Transverse colon (tissue), 4 donors: ENCODE results near the gene ZBTB48. TPM values are rescaled to one million over a fixed set of nuclear protein-coding genes. Genes with fewer than 3 reads are reported as not detected.

Source experiments
- DNase-seq: peaks from one replicate; pipeline ENCODE4 v3.0.0-alpha.2; 2019
- H3K27ac ChIP-seq, 4 donors: fragments of 200-600 bp; sonication (generic); 2 replicates each; pipeline ENCODE4 v1.5.1; 2016 to 2018; ENCODE audit warnings: inconsistent platforms in 4 of 4
- H3K27me3 ChIP-seq: fragments of 200-600 bp; sonication (generic); 2 replicates; pipeline ENCODE4 v1.5.1; 2017; ENCODE audit warnings: inconsistent platforms
- H3K36me3 ChIP-seq, 4 donors: fragments of 200-600 bp; sonication (generic); 2 replicates each; pipeline ENCODE4 v1.5.1; 2017 to 2019; ENCODE audit warnings: inconsistent platforms in 4 of 4
- H3K4me1 ChIP-seq, 4 donors: fragments of 200-600 bp; sonication (generic); 2 replicates each; pipeline ENCODE4 v1.5.1; 2017 to 2020; ENCODE audit warnings: inconsistent platforms in 4 of 4
- H3K4me3 ChIP-seq, 4 donors: fragments of 200-600 bp; sonication (generic); 1 replicate in 1 of 4; 2 replicates in 3 of 4; pipeline versions ENCODE4 v1.5.1 to v1.6.1; 2017 to 2019; ENCODE audit warnings: inconsistent platforms in 4 of 4
- H3K9me3 ChIP-seq, 2 donors: fragments of 200-600 bp; sonication (generic); 2 replicates each; pipeline ENCODE4 v1.5.1; 2017 to 2019; ENCODE audit warnings: inconsistent platforms in 2 of 2
- CTCF ChIP-seq, 5 experiments: fragments of 200-600 bp in 3 of 5; fragments of 450-650 bp in 2 of 5; sonication (generic) in 3 of 5; IDR thresholded peaks; 1 replicate in 2 of 5; 2 replicates in 3 of 5; pipeline ENCODE4 v1.5.1; 2016 to 2017; ENCODE audit warnings: antibody characterized with exemption in 5 of 5, inconsistent platforms in 3 of 5, mild to moderate bottlenecking in 2 of 5, moderate library complexity in 1 of 5
- EP300 ChIP-seq: sonication (generic); formaldehyde crosslinking; IDR thresholded peaks from one replicate; pipeline ENCODE4 v1.6.1; 2017; ENCODE audit warnings: antibody characterized with exemption, low read depth
- POLR2A ChIP-seq: fragments of 450-650 bp; IDR thresholded peaks from one replicate; pipeline ENCODE4 v1.6.1; 2016; ENCODE audit warnings: antibody characterized with exemption, mild to moderate bottlenecking, moderate library complexity
- POLR2AphosphoS5 ChIP-seq, 3 donors: sonication (generic); formaldehyde crosslinking; IDR thresholded peaks; one replicate each; pipeline ENCODE4 v1.6.1; 2016; ENCODE audit warnings: antibody characterized with exemption in 3 of 3
- WGBS, 2 donors: methylation state at CpG; one replicate each; pipeline ENCODE4 v1.1.5; 2018; ENCODE audit warnings: low coverage in 1 of 2; 5-methylcytosine and 5-hydroxymethylcytosine counted together
- in situ Hi-C, 4 donors: fragments of 200-750 bp; cut with MboI; loops; one replicate each; pipeline versions ENCODE4 v1.15.0 to v1.15.1; 2017; ENCODE audit warnings: low sequenced_read_pairs in 3 of 4, low pct_ligation_motif_present in 1 of 4, low pct_unique_long_range_greater_than_20kb in 1 of 4
- intact Hi-C: fragments of 100-400 bp; cut with DNase I; formaldehyde crosslinking; loops from one replicate; pipeline ENCODE4 v1.15.1; 2023; ENCODE audit warnings: low total_unique reads
- total RNA-seq, 4 donors: library from RNA; depleted of rRNA; stranded (reverse); fragments of >200 nt; gene quantifications; one replicate each; pipeline ENCODE4 v1.1.0, GENCODE V29; 2016

The ZBTB48 gene
- total RNA-seq, 4 donors from 2014 or later, result 18.3 to 37.7 (median 30.5) TPM

GRCh38 chr1:6545276-6546112 lies 34.3 kb upstream of the ZBTB48 start:
- TF ChIP-seq POLR2A, result no peak
- TF ChIP-seq CTCF (IDR thresholded peaks at IDR 0.05), result no peak
- TF ChIP-seq EP300, result no peak
- no peak for TF ChIP-seq POLR2AphosphoS5 (IDR thresholded peaks at IDR 0.05)
- Histone ChIP-seq H3K27me3 (no peaks in the 10 kb centered on the region), H3K9me3 (no peaks in the 10 kb centered on the region), H3K36me3 (peaks cover 0 to 49% (median 24%) of the 10 kb centered on the region in 4 donors), H3K4me1 (no peaks in the 10 kb centered on the region), H3K4me3 (no peak overlapping the region), H3K27ac (no peak overlapping the region)
- WGBS, 2 donors, result 55 to 72% methylated on average over 7 to 10 of the region's 10 CpGs
- no peak for DNase-seq
- intact Hi-C loops (no loop called here), in situ Hi-C loops (no loop called here)

- intact Hi-C loops (no loop called here), in situ Hi-C loops (no loop called here)
- no peak overlapping the region for H3K27ac ChIP-seq
Measured at GRCh38 chr1:6546326-6546725, 33.5 kb upstream of the ZBTB48 start.

GRCh38 chr1:6547301-6547700 lies 32.5 kb upstream of the ZBTB48 start:
- TF ChIP-seq POLR2A, result no peak
- no peak for TF ChIP-seq CTCF (IDR thresholded peaks at IDR 0.05)
- no peak for TF ChIP-seq POLR2AphosphoS5 (IDR thresholded peaks at IDR 0.05)
- no peak for TF ChIP-seq EP300
- Histone ChIP-seq H3K4me1 (peaks cover 0 to 3% (median 2%) of the 10 kb centered on the region in 4 donors), H3K9me3 (no peaks in the 10 kb centered on the region), H3K27me3 (no peaks in the 10 kb centered on the region), H3K36me3 (peaks cover 0 to 43% (median 21%) of the 10 kb centered on the region in 4 donors), H3K27ac (no peak overlapping the region), H3K4me3 (no peak overlapping the region)
- in situ Hi-C loops, result no loop called here
- WGBS, 2 donors, result 44 to 63% methylated on average over 3 to 4 of the region's 4 CpGs
- intact Hi-C loops, result no loop called here
- no peak for DNase-seq

More at GRCh38 chr1:6546326-6546725, 33.5 kb upstream of the ZBTB48 start:
- Histone ChIP-seq H3K27me3 (no peaks in the 10 kb centered on the region), H3K9me3 (no peaks in the 10 kb centered on the region), H3K4me1 (peaks cover 0 to 3% (median 0%) of the 10 kb centered on the region in 4 donors), H3K4me3 (no peak overlapping the region), H3K36me3 (peaks cover 0 to 47% (median 23%) of the 10 kb centered on the region in 4 donors)
- 75 to 78% methylated on average over 5 of the region's 5 CpGs for WGBS, 2 donors
- no peak for DNase-seq
- TF ChIP-seq POLR2AphosphoS5 (IDR thresholded peaks at IDR 0.05) (no peak), POLR2A (no peak), CTCF (IDR thresholded peaks at IDR 0.05) (no peak), EP300 (no peak)

- intact Hi-C loops (loop anchor here (10.0 kb wide), 1 partner anchor 91 kb away; no protein-coding TSS in a partner anchor), in situ Hi-C loops (no loop called here)
- peak; percentile 26 for TF ChIP-seq POLR2A
- TF ChIP-seq EP300, result no peak
- peak; percentile 34 to 69 (median 40) for TF ChIP-seq POLR2AphosphoS5 (IDR thresholded peaks at IDR 0.05)
- peak; percentile 96 to 98 (median 97) for TF ChIP-seq CTCF (IDR thresholded peaks at IDR 0.05)
Measured at GRCh38 chr1:6554031-6554906, 25.5 kb upstream of the ZBTB48 start, which contains the start of gene NOL9. TSS of gene NOL9 (minus strand) at chr1:6554513. CDS start at chr1:6554502, 11 bp downstream.

More at GRCh38 chr1:6554031-6554906, 25.5 kb upstream of the ZBTB48 start, which contains the start of gene NOL9:
- 2 to 6% methylated on average over 7 to 40 of the region's 87 CpGs for WGBS, 2 donors
- peak within 1 kb of the TSS; percentile 86 to 99 (median 94) for H3K4me3 ChIP-seq
- peak; percentile 96 for DNase-seq
- H3K9me3 ChIP-seq, result no peaks in the 10 kb centered on the region
- peaks cover 0 to 12% (median 4%) of the 10 kb centered on the region in 4 donors for H3K36me3 ChIP-seq
- peak within 1 kb of the TSS; percentile 84 to 87 (median 86) for H3K27ac ChIP-seq
- no peaks in the 10 kb centered on the region for H3K27me3 ChIP-seq
- H3K4me1 ChIP-seq, result peaks cover 6 to 27% (median 24%) of the 10 kb centered on the region in 4 donors
